Measurements from ENCODE around the gene DIAPH2.
A peak's percentile ranks its signal among the peaks of the same experiment; 100 is the strongest.
"Not testable (repeated sequence)": the region's sequence is repeated elsewhere in the genome, so short reads cannot be mapped to it uniquely, and the experiment has no call there.

The DIAPH2 gene

DNA sequence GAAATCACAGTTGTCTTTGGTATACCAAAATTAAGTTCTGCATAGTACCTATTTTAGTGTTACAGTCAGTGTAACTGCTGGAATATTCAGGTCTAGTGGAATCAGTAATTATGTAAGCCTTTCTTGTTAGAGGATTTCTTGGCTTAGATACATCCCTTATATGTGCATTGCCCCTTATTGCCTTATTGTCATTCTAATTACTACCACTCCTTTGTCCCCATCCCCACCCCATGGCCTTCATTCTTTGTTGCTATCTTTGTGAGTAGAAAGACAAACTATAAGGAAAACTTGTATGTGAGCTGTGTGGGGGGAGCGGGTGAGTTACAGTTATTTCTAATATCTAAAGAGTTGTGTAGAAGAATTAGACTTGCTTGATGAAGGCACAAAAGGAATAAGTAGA, 162.2 kb downstream of the DIAPH2 start:
- Histone ChIP-seq H3K4me1 (ENCODE audit: control insufficient read depth, insufficient read depth, low read length) (no peaks in the 10 kb centered on the region), H3K4me3 (ENCODE audit: low read depth, low read length) (no peak overlapping the region), H3K27ac (ENCODE audit: extremely low read depth, low read depth, low read length) (no peak overlapping the region), H3K36me3 (ENCODE audit: control insufficient read depth in 2 of 2, insufficient read depth in 1 of 2, low read length in 2 of 2) (no peaks in the 10 kb centered on the region), H3K9me3 (ENCODE audit: control insufficient read depth, insufficient read depth, low read depth, low read length) (no peaks in the 10 kb centered on the region)
- TF ChIP-seq, protein P1, sequence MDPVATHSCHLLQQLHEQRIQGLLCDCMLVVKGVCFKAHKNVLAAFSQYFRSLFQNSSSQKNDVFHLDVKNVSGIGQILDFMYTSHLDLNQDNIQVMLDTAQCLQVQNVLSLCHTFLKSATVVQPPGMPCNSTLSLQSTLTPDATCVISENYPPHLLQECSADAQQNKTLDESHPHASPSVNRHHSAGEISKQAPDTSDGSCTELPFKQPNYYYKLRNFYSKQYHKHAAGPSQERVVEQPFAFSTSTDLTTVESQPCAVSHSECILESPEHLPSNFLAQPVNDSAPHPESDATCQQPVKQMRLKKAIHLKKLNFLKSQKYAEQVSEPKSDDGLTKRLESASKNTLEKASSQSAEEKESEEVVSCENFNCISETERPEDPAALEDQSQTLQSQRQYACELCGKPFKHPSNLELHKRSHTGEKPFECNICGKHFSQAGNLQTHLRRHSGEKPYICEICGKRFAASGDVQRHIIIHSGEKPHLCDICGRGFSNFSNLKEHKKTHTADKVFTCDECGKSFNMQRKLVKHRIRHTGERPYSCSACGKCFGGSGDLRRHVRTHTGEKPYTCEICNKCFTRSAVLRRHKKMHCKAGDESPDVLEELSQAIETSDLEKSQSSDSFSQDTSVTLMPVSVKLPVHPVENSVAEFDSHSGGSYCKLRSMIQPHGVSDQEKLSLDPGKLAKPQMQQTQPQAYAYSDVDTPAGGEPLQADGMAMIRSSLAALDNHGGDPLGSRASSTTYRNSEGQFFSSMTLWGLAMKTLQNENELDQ (tag by site-specific recombination; IDR thresholded peaks at IDR 0.05; ENCODE audit: low read depth) = no peak
- TF ChIP-seq ZFHX2 (tag by site-specific recombination; conservative IDR thresholded peaks at IDR 0.05) = no peak
- TF ChIP-seq, protein P2, sequence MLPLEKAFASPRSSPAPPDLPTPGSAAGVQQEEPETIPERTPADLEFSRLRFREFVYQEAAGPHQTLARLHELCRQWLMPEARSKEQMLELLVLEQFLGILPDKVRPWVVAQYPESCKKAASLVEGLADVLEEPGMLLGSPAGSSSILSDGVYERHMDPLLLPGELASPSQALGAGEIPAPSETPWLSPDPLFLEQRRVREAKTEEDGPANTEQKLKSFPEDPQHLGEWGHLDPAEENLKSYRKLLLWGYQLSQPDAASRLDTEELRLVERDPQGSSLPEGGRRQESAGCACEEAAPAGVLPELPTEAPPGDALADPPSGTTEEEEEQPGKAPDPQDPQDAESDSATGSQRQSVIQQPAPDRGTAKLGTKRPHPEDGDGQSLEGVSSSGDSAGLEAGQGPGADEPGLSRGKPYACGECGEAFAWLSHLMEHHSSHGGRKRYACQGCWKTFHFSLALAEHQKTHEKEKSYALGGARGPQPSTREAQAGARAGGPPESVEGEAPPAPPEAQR (tag by site-specific recombination; IDR thresholded peaks at IDR 0.05) = no peak
- TF ChIP-seq REPIN1 (tag by site-specific recombination; IDR thresholded peaks at IDR 0.05; ENCODE audit: low read depth) = no peak
- TF ChIP-seq ZNF426 (tag by site-specific recombination; IDR thresholded peaks at IDR 0.05) = no peak
- TF ChIP-seq BCL11A (tag by site-specific recombination; IDR thresholded peaks at IDR 0.05; ENCODE audit: low read depth) = no peak
- no peak for TF ChIP-seq ZNF16 (tag by site-specific recombination; IDR thresholded peaks at IDR 0.05; ENCODE audit: low read depth)
- TF ChIP-seq, protein P3, sequence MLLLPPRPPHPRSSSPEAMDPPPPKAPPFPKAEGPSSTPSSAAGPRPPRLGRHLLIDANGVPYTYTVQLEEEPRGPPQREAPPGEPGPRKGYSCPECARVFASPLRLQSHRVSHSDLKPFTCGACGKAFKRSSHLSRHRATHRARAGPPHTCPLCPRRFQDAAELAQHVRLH (tag by site-specific recombination; IDR thresholded peaks at IDR 0.05) = no peak
- TF ChIP-seq ZNF394 (tag by site-specific recombination; IDR thresholded peaks at IDR 0.05; ENCODE audit: borderline replicate concordance) = no peak
- no peak for TF ChIP-seq KLF10 (tag by site-specific recombination; IDR thresholded peaks at IDR 0.05)
- TF ChIP-seq ZNF792 (tag by site-specific recombination; IDR thresholded peaks at IDR 0.05) = no peak
- CTCF ChIA-PET = no interaction called here
- POLR2A ChIA-PET = no interaction called here

DNA sequence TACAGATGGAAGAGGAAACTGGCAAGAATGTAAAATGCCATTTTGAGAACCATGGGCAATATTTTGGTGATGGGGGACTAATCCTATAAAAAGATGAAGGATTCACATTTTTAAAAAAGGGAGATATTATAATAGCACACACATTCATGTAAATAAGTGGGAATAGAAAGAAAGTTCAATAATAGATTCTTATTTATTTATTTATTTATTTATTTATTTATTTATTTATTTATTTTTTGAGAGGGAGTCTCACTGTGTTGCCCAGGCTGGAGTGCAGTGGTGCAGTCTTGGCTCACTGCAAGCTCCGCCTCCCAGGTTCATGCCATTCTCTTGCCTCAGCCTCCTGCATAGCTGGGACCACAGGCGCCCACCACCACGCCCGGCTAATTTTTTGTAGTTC, 174.8 kb downstream of the DIAPH2 start:
- H3K27ac ChIP-seq (ENCODE audit: extremely low read depth, low read depth, low read length); POLR2A ChIA-PET; H3K4me3 ChIP-seq (ENCODE audit: low read depth, low read length); H3K4me1 ChIP-seq (ENCODE audit: control insufficient read depth, insufficient read depth, low read length); H3K36me3 ChIP-seq (ENCODE audit: control insufficient read depth in 2 of 2, insufficient read depth in 1 of 2, low read length in 2 of 2); H3K9me3 ChIP-seq (ENCODE audit: control insufficient read depth, insufficient read depth, low read depth, low read length): not testable (repeated sequence)
- TF ChIP-seq, protein P4, sequence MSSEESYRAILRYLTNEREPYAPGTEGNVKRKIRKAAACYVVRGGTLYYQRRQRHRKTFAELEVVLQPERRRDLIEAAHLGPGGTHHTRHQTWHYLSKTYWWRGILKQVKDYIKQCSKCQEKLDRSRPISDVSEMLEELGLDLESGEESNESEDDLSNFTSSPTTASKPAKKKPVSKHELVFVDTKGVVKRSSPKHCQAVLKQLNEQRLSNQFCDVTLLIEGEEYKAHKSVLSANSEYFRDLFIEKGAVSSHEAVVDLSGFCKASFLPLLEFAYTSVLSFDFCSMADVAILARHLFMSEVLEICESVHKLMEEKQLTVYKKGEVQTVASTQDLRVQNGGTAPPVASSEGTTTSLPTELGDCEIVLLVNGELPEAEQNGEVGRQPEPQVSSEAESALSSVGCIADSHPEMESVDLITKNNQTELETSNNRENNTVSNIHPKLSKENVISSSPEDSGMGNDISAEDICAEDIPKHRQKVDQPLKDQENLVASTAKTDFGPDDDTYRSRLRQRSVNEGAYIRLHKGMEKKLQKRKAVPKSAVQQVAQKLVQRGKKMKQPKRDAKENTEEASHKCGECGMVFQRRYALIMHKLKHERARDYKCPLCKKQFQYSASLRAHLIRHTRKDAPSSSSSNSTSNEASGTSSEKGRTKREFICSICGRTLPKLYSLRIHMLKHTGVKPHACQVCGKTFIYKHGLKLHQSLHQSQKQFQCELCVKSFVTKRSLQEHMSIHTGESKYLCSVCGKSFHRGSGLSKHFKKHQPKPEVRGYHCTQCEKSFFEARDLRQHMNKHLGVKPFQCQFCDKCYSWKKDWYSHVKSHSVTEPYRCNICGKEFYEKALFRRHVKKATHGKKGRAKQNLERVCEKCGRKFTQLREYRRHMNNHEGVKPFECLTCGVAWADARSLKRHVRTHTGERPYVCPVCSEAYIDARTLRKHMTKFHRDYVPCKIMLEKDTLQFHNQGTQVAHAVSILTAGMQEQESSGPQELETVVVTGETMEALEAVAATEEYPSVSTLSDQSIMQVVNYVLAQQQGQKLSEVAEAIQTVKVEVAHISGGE (tag by site-specific recombination; conservative IDR thresholded peaks at IDR 0.05; ENCODE audit: low read depth) = peak; percentile 57
- TF ChIP-seq ZNF140 (tag by site-specific recombination; IDR thresholded peaks at IDR 0.05) (peak; percentile 37; the same call in 1 of the 2 replicates), ZNF394 (tag by site-specific recombination; IDR thresholded peaks at IDR 0.05; ENCODE audit: borderline replicate concordance) (peak; percentile 84; the same call in 1 of the 2 replicates), ZNF426 (tag by site-specific recombination; IDR thresholded peaks at IDR 0.05) (peak; percentile 76), ZNF510 (tag by site-specific recombination; IDR thresholded peaks at IDR 0.05; ENCODE audit: insufficient replicate concordance) (peak; percentile 22), ZNF202 (tag by site-specific recombination; IDR thresholded peaks at IDR 0.05; ENCODE audit: borderline replicate concordance) (peak; percentile 54; the same call in 1 of the 2 replicates), ZNF555 (tag by site-specific recombination; conservative IDR thresholded peaks at IDR 0.05) (peak; percentile 84), ZBTB8A (tag by site-specific recombination; IDR thresholded peaks at IDR 0.05) (peak; percentile 50; the same call in 1 of the 2 replicates), ZNF623 (tag by site-specific recombination; IDR thresholded peaks at IDR 0.05) (peak; percentile 47), ZNF560 (tag by site-specific recombination; IDR thresholded peaks at IDR 0.05; ENCODE audit: borderline replicate concordance) (0 out of 2 replicates have a peak, but pooled peaks have one; percentile 38), ZXDB (tag by site-specific recombination; IDR thresholded peaks at IDR 0.05) (peak; percentile 44; the same call in 1 of the 2 replicates)
- TF ChIP-seq, protein P5, sequence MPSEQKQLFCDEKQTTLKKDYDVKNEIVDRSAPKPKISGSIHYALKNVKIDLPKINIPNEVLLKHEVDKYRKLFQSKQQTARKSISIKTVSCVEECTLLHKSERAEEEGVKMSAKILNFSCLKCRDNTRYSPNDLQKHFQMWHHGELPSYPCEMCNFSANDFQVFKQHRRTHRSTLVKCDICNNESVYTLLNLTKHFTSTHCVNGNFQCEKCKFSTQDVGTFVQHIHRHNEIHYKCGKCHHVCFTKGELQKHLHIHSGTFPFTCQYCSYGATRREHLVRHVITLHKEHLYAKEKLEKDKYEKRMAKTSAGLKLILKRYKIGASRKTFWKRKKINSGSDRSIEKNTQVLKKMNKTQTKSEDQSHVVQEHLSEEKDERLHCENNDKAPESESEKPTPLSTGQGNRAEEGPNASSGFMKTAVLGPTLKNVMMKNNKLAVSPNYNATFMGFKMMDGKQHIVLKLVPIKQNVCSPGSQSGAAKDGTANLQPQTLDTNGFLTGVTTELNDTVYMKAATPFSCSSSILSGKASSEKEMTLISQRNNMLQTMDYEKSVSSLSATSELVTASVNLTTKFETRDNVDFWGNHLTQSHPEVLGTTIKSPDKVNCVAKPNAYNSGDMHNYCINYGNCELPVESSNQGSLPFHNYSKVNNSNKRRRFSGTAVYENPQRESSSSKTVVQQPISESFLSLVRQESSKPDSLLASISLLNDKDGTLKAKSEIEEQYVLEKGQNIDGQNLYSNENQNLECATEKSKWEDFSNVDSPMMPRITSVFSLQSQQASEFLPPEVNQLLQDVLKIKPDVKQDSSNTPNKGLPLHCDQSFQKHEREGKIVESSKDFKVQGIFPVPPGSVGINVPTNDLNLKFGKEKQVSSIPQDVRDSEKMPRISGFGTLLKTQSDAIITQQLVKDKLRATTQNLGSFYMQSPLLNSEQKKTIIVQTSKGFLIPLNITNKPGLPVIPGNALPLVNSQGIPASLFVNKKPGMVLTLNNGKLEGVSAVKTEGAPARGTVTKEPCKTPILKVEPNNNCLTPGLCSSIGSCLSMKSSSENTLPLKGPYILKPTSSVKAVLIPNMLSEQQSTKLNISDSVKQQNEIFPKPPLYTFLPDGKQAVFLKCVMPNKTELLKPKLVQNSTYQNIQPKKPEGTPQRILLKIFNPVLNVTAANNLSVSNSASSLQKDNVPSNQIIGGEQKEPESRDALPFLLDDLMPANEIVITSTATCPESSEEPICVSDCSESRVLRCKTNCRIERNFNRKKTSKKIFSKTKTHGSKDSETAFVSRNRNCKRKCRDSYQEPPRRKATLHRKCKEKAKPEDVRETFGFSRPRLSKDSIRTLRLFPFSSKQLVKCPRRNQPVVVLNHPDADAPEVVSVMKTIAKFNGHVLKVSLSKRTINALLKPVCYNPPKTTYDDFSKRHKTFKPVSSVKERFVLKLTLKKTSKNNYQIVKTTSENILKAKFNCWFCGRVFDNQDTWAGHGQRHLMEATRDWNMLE (tag by site-specific recombination; conservative IDR thresholded peaks at IDR 0.05; ENCODE audit: low read depth) = peak; percentile 71; the same call in 1 of the 2 replicates
- CTCF ChIA-PET = interaction anchor here (0.7 kb wide), 1 partner anchor 235 kb away, joined by 3 read pairs; no protein-coding TSS in a partner anchor

Data from HEK293 (cell line).